GM19035 (cell line): ENCODE measurements around the gene FAM219A.

Experiments
- ATAC-seq: cut with Tn5 transposase; IDR thresholded peaks from one replicate; pipeline ENCODE4 v1.9.1; 2021; ENCODE audit not compliant: unreplicated experiment

The FAM219A gene

GRCh38 chr9:34458013-34458958, at the start of gene FAM219A, which contains the start of gene DNAI1:
TSS of gene FAM219A (minus strand) at chr9:34458570. CDS start at chr9:34458263, 307 bp downstream.
TSS of gene DNAI1 (plus strand) at chr9:34458805. CDS start at chr9:34459006, 201 bp downstream.
- ATAC-seq = peak; percentile 99

- no peak for ATAC-seq
These were observed 49.6 kb upstream of the FAM219A start for GRCh38 chr9:34507966-34508365.

GRCh38 chr9:34507556-34507955, 49.2 kb upstream of the FAM219A start:
- no peak for ATAC-seq

GRCh38 chr9:34506623-34507022, 48.3 kb upstream of the FAM219A start:
- no peak for ATAC-seq

- no peak for ATAC-seq
These were observed 47.2 kb upstream of the FAM219A start for GRCh38 chr9:34505370-34506120.

GRCh38 chr9:34503406-34503805, 45.0 kb upstream of the FAM219A start:
- no peak for ATAC-seq

GRCh38 chr9:34502891-34503290, 44.5 kb upstream of the FAM219A start:
- no peak for ATAC-seq

- no peak for ATAC-seq
These were observed 44.1 kb upstream of the FAM219A start for GRCh38 chr9:34502471-34502870.

GRCh38 chr9:34501889-34502425, 43.6 kb upstream of the FAM219A start:
- no peak for ATAC-seq

GRCh38 chr9:34501372-34501771, 43.0 kb upstream of the FAM219A start:
- no peak for ATAC-seq

- no peak for ATAC-seq
These were observed 42.4 kb upstream of the FAM219A start for GRCh38 chr9:34500623-34501267.

- no peak for ATAC-seq
These were observed 40.7 kb upstream of the FAM219A start for GRCh38 chr9:34499076-34499475.

GRCh38 chr9:34498553-34498952, 40.2 kb upstream of the FAM219A start:
- ATAC-seq = no peak

GRCh38 chr9:34496149-34496712, 37.9 kb upstream of the FAM219A start:
- ATAC-seq = no peak

- ATAC-seq = no peak
These were observed 35.7 kb upstream of the FAM219A start for GRCh38 chr9:34493972-34494535.

GRCh38 chr9:34492051-34492450, 33.7 kb upstream of the FAM219A start:
- ATAC-seq = no peak

GRCh38 chr9:34491596-34491995, 33.2 kb upstream of the FAM219A start:
- ATAC-seq = no peak

GRCh38 chr9:34490760-34491159, 32.4 kb upstream of the FAM219A start:
- no peak for ATAC-seq

- ATAC-seq = no peak
These were observed 32.0 kb upstream of the FAM219A start for GRCh38 chr9:34490360-34490759.

- no peak for ATAC-seq
These were observed 28.2 kb upstream of the FAM219A start for GRCh38 chr9:34486572-34486971.
